Endothelial cell of umbilical vein (primary cell): ENCODE measurements around the gene LGALS13. TPM values are rescaled to one million over a fixed set of nuclear protein-coding genes. Genes with fewer than 3 reads are reported as not detected.

Experiments used
- BruUV-seq: library from RNA; stranded (reverse); fragments of 400-500 nt; replicated peaks from 2 replicates; lab custom pipeline; 2021; lab: Mats Ljungman, UMichigan
- CTCF ChIA-PET: fragments of 300-600, 350-600 bp; sonication (Branson Sonifier 250); formaldehyde crosslinking; loops from one replicate; lab custom pipeline; 2021; ENCODE audit warnings: antibody characterized with exemption, inconsistent platforms; lab: Charles Lee
- POLR2A ChIA-PET: fragments of 300-600, 350-600 bp; sonication (Branson Sonifier 250); formaldehyde crosslinking; loops from one replicate; lab custom pipeline; 2021; ENCODE audit warnings: antibody characterized with exemption, inconsistent platforms; lab: Charles Lee
- DNase-seq: peaks from one replicate; pipeline ENCODE4 v3.0.0-alpha.2; 2011; ENCODE audit warnings: low read depth, low spot score
- FAIRE-seq: peaks from 2 replicates; lab custom pipeline; 2011; peaks lifted over from hg19 to GRCh38; lab: Jason Lieb, UNC
- H2AFZ ChIP-seq: 2 replicates; pipeline ENCODE4 v1.6.0; 2012; ENCODE audit warnings: low read depth, low read length, control low read depth, inconsistent platforms
- H3K27ac ChIP-seq: 2 replicates; pipeline ENCODE4 v1.5.1; 2011; ENCODE audit warnings: low read depth, mild to moderate bottlenecking, control low read depth, low read length, moderate library complexity; ENCODE audit not compliant: insufficient read depth
- H3K27me3 ChIP-seq, 2 experiments: 2 replicates each; pipeline versions ENCODE4 v1.6.0 to v1.6.1; 2011; ENCODE audit warnings: low read length in 2 of 2, mixed read lengths in 1 of 2; ENCODE audit not compliant: control insufficient read depth in 2 of 2, insufficient read depth in 2 of 2
- H3K36me3 ChIP-seq, 2 experiments: 2 replicates in 1 of 2; 3 replicates in 1 of 2; pipeline ENCODE4 v1.5.1; 2011; ENCODE audit warnings: low read length in 2 of 2, mild to moderate bottlenecking in 1 of 2, moderate library complexity in 1 of 2; ENCODE audit not compliant: control insufficient read depth in 2 of 2, insufficient read depth in 2 of 2; ENCODE audit errors: extremely low read depth in 1 of 2
- H3K4me1 ChIP-seq: 3 replicates; pipeline ENCODE4 v1.5.1; 2011; ENCODE audit warnings: mild to moderate bottlenecking, low read length; ENCODE audit not compliant: control insufficient read depth, insufficient read depth; ENCODE audit errors: extremely low read depth
- H3K4me2 ChIP-seq: 2 replicates; pipeline ENCODE4 v1.6.1; 2011; ENCODE audit warnings: low read length, control low read depth, mixed read lengths; ENCODE audit not compliant: insufficient read depth
- H3K4me3 ChIP-seq, 3 experiments: fragments of 200-600 bp in 1 of 3; sonication (generic), shearing (Covaris generic) in 1 of 3; replicated peaks in 1 of 3; 2 replicates each; pipeline ENCODE4 v1.5.1; 2011 to 2016; ENCODE audit warnings: control low read depth in 3 of 3, low read length in 3 of 3, mild to moderate bottlenecking in 2 of 3, inconsistent platforms in 1 of 3, low read depth in 1 of 3, moderate library complexity in 1 of 3; ENCODE audit not compliant: insufficient read depth in 1 of 3
- H3K79me2 ChIP-seq: 2 replicates; pipeline ENCODE4 v1.6.0; 2012; ENCODE audit warnings: low read length, inconsistent platforms; ENCODE audit not compliant: control insufficient read depth, insufficient read depth
- H3K9ac ChIP-seq: replicated peaks from 2 replicates; pipeline ENCODE3; 2011; ENCODE audit warnings: low read length, control low read depth; ENCODE audit not compliant: insufficient read depth; ENCODE audit errors: extremely low read depth
- H3K9me1 ChIP-seq: replicated peaks from 3 replicates; pipeline ENCODE4 v1.6.0; 2011; ENCODE audit warnings: mild to moderate bottlenecking, low read length; ENCODE audit not compliant: control insufficient read depth, insufficient read depth; ENCODE audit errors: extremely low read depth
- H3K9me3 ChIP-seq: replicated peaks from 2 replicates; pipeline ENCODE4 v1.5.1; 2012; ENCODE audit warnings: low read length, inconsistent platforms; ENCODE audit not compliant: control insufficient read depth, insufficient read depth
- H4K20me1 ChIP-seq: replicated peaks from 2 replicates; pipeline ENCODE3; 2011; ENCODE audit warnings: mild to moderate bottlenecking, low read length; ENCODE audit not compliant: control insufficient read depth, insufficient read depth; ENCODE audit errors: extremely low read depth
- CTCF ChIP-seq, 2 donors: IDR thresholded peaks; 1 replicate in 1 of 2; 2 replicates in 1 of 2; pipeline ENCODE4 v1.5.1; 2011; ENCODE audit warnings: low read length in 2 of 2, mild to moderate bottlenecking in 2 of 2, moderate library complexity in 2 of 2, control low read depth in 1 of 2, inconsistent platforms in 1 of 2, low read depth in 1 of 2; ENCODE audit not compliant: insufficient read depth in 1 of 2; ENCODE audit errors: extremely low read depth in 1 of 2
- EZH2 ChIP-seq: IDR thresholded peaks from 2 replicates; pipeline ENCODE4 v1.6.1; 2012; ENCODE audit warnings: borderline replicate concordance, low read depth, mild to moderate bottlenecking, moderate library complexity, low read length, inconsistent platforms; ENCODE audit not compliant: severe bottlenecking
- FOS ChIP-seq: IDR thresholded peaks from 2 replicates; pipeline ENCODE4 v1.6.1; 2011; ENCODE audit warnings: mild to moderate bottlenecking, low read length, moderate library complexity, borderline replicate concordance; ENCODE audit not compliant: insufficient read depth
- GATA2 ChIP-seq: IDR thresholded peaks from 2 replicates; pipeline ENCODE4 v1.7.0; 2011; ENCODE audit warnings: low read depth, mild to moderate bottlenecking, moderate library complexity, mixed read lengths, low read length; ENCODE audit not compliant: insufficient read length, insufficient read depth
- JUN ChIP-seq: IDR thresholded peaks from 2 replicates; pipeline ENCODE4 v1.6.1; 2011; ENCODE audit warnings: borderline replicate concordance, low read depth; ENCODE audit not compliant: insufficient read length, insufficient read depth
- MAX ChIP-seq: IDR thresholded peaks from 2 replicates; pipeline ENCODE4 v1.6.1; 2011; ENCODE audit not compliant: insufficient read depth, insufficient read length
- MYC ChIP-seq: IDR thresholded peaks from one replicate; pipeline ENCODE4 v1.6.1; 2011; ENCODE audit warnings: mild to moderate bottlenecking, low read depth, low read length
- POLR2A ChIP-seq: IDR thresholded peaks from 2 replicates; pipeline ENCODE4 v1.6.1; 2012; ENCODE audit warnings: low read depth, mild to moderate bottlenecking, control low read depth, low read length
- POLR2AphosphoS5 ChIP-seq: IDR thresholded peaks from 2 replicates; pipeline ENCODE4 v1.6.1; 2012; ENCODE audit warnings: low read depth, mild to moderate bottlenecking, control low read depth, low read length, moderate library complexity; ENCODE audit not compliant: insufficient read depth
- dilution Hi-C: fragments of 300-500 bp; cut with MboI; formaldehyde crosslinking; loops from one replicate; pipeline ENCODE4 v1.15.0; 2019; ENCODE audit warnings: low sequenced_read_pairs; ENCODE audit not compliant: extremely low pct_ligation_motif_present
- intact Hi-C: fragments of 100-400 bp; cut with micrococcal nuclease; formaldehyde crosslinking; loops from one replicate; pipeline ENCODE4 v1.10.0; 2022
- polyA plus RNA-seq, 4 experiments: library from polyadenylated mRNA; depleted of rRNA in 3 of 4; stranded (reverse) in 3 of 4; unstranded in 1 of 4; fragments of >200 nt; gene quantifications; 2 replicates each; pipeline versions ENCODE4 v1.2.1 to v1.2.3, GENCODE V29; 2011 to 2012; ENCODE audit warnings: missing spikeins in 1 of 4
- total RNA-seq: library from RNA; stranded (reverse); gene quantifications from 2 replicates; pipeline ENCODE4 v1.2.3, GENCODE V29; 2021

The LGALS13 gene
- total and polyA plus RNA-seq, 2 donors (not counting 3 experiments of a cell fraction or from before 2014, with no cell fraction given), result not detected

- no peak overlapping the region for H3K27ac ChIP-seq
- no peaks in the 10 kb centered on the region for H3K27me3 ChIP-seq
- H3K9me3 ChIP-seq, result no peaks in the 10 kb centered on the region
- no peaks in the 10 kb centered on the region for H3K9me1 ChIP-seq
- no peak overlapping the region for H2AFZ ChIP-seq
- H3K9ac ChIP-seq, result no peak overlapping the region
- dilution Hi-C loops, result no loop called here
- no peak overlapping the region for H3K4me3 ChIP-seq
- ChIA-PET CTCF (no interaction called here), POLR2A (no interaction called here)
- TF ChIP-seq POLR2A (no peak), POLR2AphosphoS5 (no peak), GATA2 (no peak), CTCF (IDR thresholded peaks at IDR 0.05; ENCODE audit: extremely low read depth in 1 of 2, insufficient read depth in 1 of 2, low read depth in 1 of 2, low read length in 2 of 2) (no peak), FOS (no peak), EZH2 (no peak), MAX (no peak), MYC (no peak), JUN (no peak)
- BruUV-seq, result no TSS peak
- no peaks in the 10 kb centered on the region for H4K20me1 ChIP-seq
- intact Hi-C loops, result no loop called here
- FAIRE-seq, result peak; percentile 43
- no peaks in the 10 kb centered on the region for H3K79me2 ChIP-seq
- no peaks in the 10 kb centered on the region for H3K36me3 ChIP-seq
- H3K4me1 ChIP-seq, result no peaks in the 10 kb centered on the region
- DNase-seq, result no peak
- no peak overlapping the region for H3K4me2 ChIP-seq
Measured at GRCh38 chr19:39631626-39632025, 29.3 kb downstream of the LGALS13 start.
